Astrocyte (in vitro differentiated cells and primary cell): ENCODE results near the gene C19orf25. TPM values are rescaled to one million over a fixed set of nuclear protein-coding genes. Genes with fewer than 3 reads are reported as not detected.

ENCODE experiments used
- DNase-seq: peaks from one replicate; pipeline ENCODE4 v3.0.0-alpha.2; 2010; ENCODE audit warnings: low read depth
- FAIRE-seq: peaks from 2 replicates; lab custom pipeline; 2011; peaks lifted over from hg19 to GRCh38; lab: Jason Lieb, UNC
- H2AFZ ChIP-seq: 2 replicates; pipeline ENCODE4 v1.6.0; 2012; ENCODE audit warnings: low read depth, low read length, inconsistent platforms
- H3K27ac ChIP-seq: 2 replicates; pipeline ENCODE4 v1.5.1; 2011; ENCODE audit warnings: low read depth, low read length, inconsistent platforms
- H3K27me3 ChIP-seq: 2 replicates; pipeline ENCODE4 v1.6.0; 2011; ENCODE audit warnings: low read length, inconsistent platforms; ENCODE audit not compliant: insufficient read depth
- H3K36me3 ChIP-seq: 2 replicates; pipeline ENCODE4 v1.5.1; 2011; ENCODE audit warnings: low read length, inconsistent platforms; ENCODE audit not compliant: insufficient read depth
- H3K4me1 ChIP-seq: 2 replicates; pipeline ENCODE4 v1.5.1; 2011; ENCODE audit warnings: low read length, inconsistent platforms; ENCODE audit not compliant: insufficient read depth
- H3K4me2 ChIP-seq: 2 replicates; pipeline ENCODE4 v1.6.0; 2012; ENCODE audit warnings: low read length, inconsistent platforms
- H3K4me3 ChIP-seq: 2 replicates; pipeline ENCODE4 v1.5.1; 2011; ENCODE audit warnings: low read depth, mild to moderate bottlenecking, low read length, inconsistent platforms; ENCODE audit not compliant: insufficient read depth
- H3K79me2 ChIP-seq: 2 replicates; pipeline ENCODE4 v1.6.0; 2012; ENCODE audit warnings: mild to moderate bottlenecking, low read length, inconsistent platforms; ENCODE audit not compliant: insufficient read depth
- H3K9ac ChIP-seq: 2 replicates; pipeline ENCODE4 v1.6.0; 2012; ENCODE audit warnings: mild to moderate bottlenecking, low read length, inconsistent platforms
- H3K9me3 ChIP-seq: 2 replicates; pipeline ENCODE4 v1.5.1; 2012; ENCODE audit warnings: low read depth, mild to moderate bottlenecking, low read length, inconsistent platforms; ENCODE audit not compliant: insufficient read depth
- H4K20me1 ChIP-seq: 2 replicates; pipeline ENCODE4 v1.6.0; 2012; ENCODE audit warnings: low read length, inconsistent platforms; ENCODE audit not compliant: insufficient read depth
- H3K27ac Mint-ChIP-seq: one replicate; pipeline ENCODE4 v1.8.0; 2021; ENCODE audit warnings: mild to moderate bottlenecking, mixed read lengths; ENCODE audit not compliant: unreplicated experiment
- H3K27me3 Mint-ChIP-seq: one replicate; pipeline ENCODE4 v1.8.0; 2021; ENCODE audit warnings: low read depth, mixed read lengths; ENCODE audit not compliant: unreplicated experiment
- H3K36me3 Mint-ChIP-seq: one replicate; pipeline ENCODE4 v1.8.0; 2021; ENCODE audit warnings: low read depth, mixed read lengths; ENCODE audit not compliant: unreplicated experiment
- H3K4me1 Mint-ChIP-seq: one replicate; pipeline ENCODE4 v1.8.0; 2021; ENCODE audit warnings: low read depth, mixed read lengths; ENCODE audit not compliant: unreplicated experiment
- H3K4me3 Mint-ChIP-seq: one replicate; pipeline ENCODE4 v1.8.0; 2021; ENCODE audit warnings: mild to moderate bottlenecking, moderate library complexity, mixed read lengths; ENCODE audit not compliant: unreplicated experiment
- H3K9me3 Mint-ChIP-seq: one replicate; pipeline ENCODE4 v1.8.0; 2021; ENCODE audit warnings: mild to moderate bottlenecking, mixed read lengths; ENCODE audit not compliant: unreplicated experiment
- CTCF ChIP-seq: IDR thresholded peaks from 2 replicates; pipeline ENCODE4 v1.5.1; 2011; ENCODE audit warnings: low read depth, mild to moderate bottlenecking, inconsistent platforms, low read length, moderate library complexity; ENCODE audit not compliant: insufficient read depth
- EZH2 ChIP-seq: IDR thresholded peaks from 2 replicates; pipeline ENCODE4 v1.6.1; 2012; ENCODE audit warnings: mild to moderate bottlenecking, low read length, inconsistent platforms; ENCODE audit not compliant: insufficient read depth
- total RNA-seq: library from RNA; stranded (reverse); gene quantifications from 2 replicates; pipeline ENCODE4 v1.2.1, GENCODE V29; 2021

The C19orf25 gene
- total RNA-seq, 1 donor from 2014 or later: 32.4 TPM

DNA sequence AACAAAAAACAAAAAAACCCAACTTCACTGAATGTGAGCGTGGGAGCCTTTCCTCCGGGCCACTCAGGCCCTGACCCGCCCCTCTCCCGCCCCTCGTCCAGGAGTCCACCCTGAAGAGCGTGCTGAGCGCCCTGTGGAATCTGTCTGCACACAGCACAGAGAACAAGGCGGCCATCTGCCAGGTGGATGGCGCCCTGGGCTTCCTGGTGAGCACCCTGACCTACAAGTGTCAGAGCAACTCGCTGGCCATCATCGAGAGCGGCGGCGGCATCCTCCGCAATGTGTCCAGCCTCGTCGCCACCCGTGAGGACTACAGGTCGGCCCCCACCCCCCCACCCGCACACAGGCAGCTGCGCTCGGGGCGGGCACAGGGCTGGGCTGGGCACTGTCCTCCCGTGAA is 17.2 kb downstream of the C19orf25 start:
- H3K27ac Mint-ChIP-seq: no peak overlapping the region
- H3K27me3 Mint-ChIP-seq: peaks cover 16% of the 10 kb centered on the region
- H3K9me3 Mint-ChIP-seq: no peaks in the 10 kb centered on the region

DNA sequence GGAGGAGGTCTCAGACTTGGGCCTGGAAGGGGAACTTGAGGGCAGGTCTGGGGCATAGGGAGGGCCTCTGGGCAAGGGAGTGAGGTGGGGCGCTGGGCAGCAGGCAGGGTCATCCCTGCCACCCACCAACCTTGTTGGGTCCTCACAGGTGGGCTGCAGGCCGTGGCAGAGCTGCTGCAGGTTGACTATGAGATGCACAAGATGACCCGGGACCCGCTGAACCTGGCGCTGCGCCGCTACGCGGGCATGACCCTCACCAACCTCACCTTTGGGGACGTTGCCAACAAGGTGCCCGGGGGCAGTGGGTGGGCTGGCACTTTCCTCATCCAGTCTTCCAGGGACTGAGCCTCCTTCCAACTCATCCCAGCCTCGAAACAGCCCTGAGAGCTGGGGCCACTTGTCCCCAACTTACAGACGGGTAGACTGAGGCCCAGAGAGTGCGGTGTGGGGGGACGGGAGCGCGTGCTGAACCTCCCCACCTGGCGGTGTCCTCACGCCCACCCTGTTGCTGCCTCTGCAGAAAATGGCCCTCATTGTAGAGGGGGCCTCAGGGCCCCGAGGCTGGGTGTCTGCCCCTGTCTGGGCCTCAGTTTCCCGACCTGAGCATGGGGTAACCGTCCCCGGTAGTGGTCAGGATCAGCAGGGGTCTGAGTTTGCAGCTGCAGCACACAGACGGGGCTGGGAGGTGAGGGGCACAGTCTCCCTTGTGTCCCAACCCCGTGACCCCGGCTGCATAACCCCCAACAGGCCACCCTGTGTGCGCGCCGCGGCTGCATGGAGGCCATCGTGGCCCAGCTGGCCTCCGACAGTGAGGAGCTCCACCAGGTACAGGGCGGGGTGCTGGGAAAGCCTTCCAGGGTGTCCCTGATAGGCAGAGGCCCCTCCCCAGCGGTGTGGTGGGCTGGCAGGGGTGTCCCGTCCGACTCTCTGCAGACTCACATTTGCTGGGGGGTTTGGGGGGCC is 18.7 kb downstream of the C19orf25 start:
- DNase-seq (no peak), FAIRE-seq (no peak)
- H3K27me3 Mint-ChIP-seq: peaks cover 16% of the 10 kb centered on the region
- no peak overlapping the region for H3K4me3 ChIP-seq
- H3K9ac ChIP-seq: no peak overlapping the region
- H4K20me1 ChIP-seq: no peaks in the 10 kb centered on the region
- H3K4me1 Mint-ChIP-seq: no peaks in the 10 kb centered on the region
- H2AFZ ChIP-seq: no peak overlapping the region
- H3K27me3 ChIP-seq: peaks cover 2% of the 10 kb centered on the region
- no peak overlapping the region for H3K27ac Mint-ChIP-seq
- TF ChIP-seq CTCF: no peak
- TF ChIP-seq EZH2: no peak
- H3K9me3 ChIP-seq: no peaks in the 10 kb centered on the region
- H3K4me1 ChIP-seq: no peaks in the 10 kb centered on the region
- no peaks in the 10 kb centered on the region for H3K9me3 Mint-ChIP-seq
- no peak overlapping the region for H3K4me2 ChIP-seq
- H3K36me3 ChIP-seq: no peaks in the 10 kb centered on the region
- H3K36me3 Mint-ChIP-seq: peaks cover 9% of the 10 kb centered on the region
- no peak overlapping the region for H3K4me3 Mint-ChIP-seq
- H3K79me2 ChIP-seq: no peaks in the 10 kb centered on the region
- H3K27ac ChIP-seq: no peak overlapping the region

More for the DNA sequence above, 17.2 kb downstream of the C19orf25 start:
- Histone ChIP-seq H3K4me2 (no peak overlapping the region), H3K9ac (no peak overlapping the region), H3K36me3 (no peaks in the 10 kb centered on the region), H3K9me3 (no peaks in the 10 kb centered on the region), H3K4me3 (no peak overlapping the region), H3K27me3 (peaks cover 2% of the 10 kb centered on the region), H3K27ac (no peak overlapping the region), H3K4me1 (no peaks in the 10 kb centered on the region), H3K79me2 (no peaks in the 10 kb centered on the region), H2AFZ (no peak overlapping the region), H4K20me1 (no peaks in the 10 kb centered on the region)
- DNase-seq: no peak
- no peak overlapping the region for H3K4me3 Mint-ChIP-seq
- H3K4me1 Mint-ChIP-seq: no peaks in the 10 kb centered on the region
- no peak for TF ChIP-seq EZH2
- H3K36me3 Mint-ChIP-seq: peaks cover 6% of the 10 kb centered on the region
- no peak for FAIRE-seq

DNA sequence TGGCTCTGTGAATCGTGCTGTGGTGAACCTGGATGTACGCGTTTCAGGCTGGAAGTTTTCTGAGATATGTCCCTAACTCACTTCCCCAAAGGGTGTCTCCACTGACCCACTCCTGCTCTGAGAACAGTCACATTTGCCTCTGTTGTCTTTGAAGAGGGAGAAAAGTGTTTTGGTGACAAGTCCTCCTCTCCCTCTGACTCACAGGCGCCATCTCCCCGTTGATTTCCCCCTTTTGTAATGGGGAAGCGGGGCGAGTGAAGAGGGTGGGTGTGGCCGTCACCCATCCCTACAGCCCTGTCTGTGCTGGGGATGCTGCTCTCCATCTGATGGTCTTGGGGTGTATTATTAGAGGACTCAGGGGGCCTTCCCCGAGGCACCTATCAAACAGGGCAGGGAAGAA is 19.5 kb downstream of the C19orf25 start:
- Histone ChIP-seq H3K9me3 (no peaks in the 10 kb centered on the region), H3K4me1 (no peaks in the 10 kb centered on the region), H3K79me2 (no peaks in the 10 kb centered on the region), H3K27ac (no peak overlapping the region), H3K9ac (no peak overlapping the region), H2AFZ (no peak overlapping the region), H4K20me1 (no peaks in the 10 kb centered on the region), H3K27me3 (peaks cover 2% of the 10 kb centered on the region), H3K4me3 (no peak overlapping the region), H3K36me3 (no peaks in the 10 kb centered on the region), H3K4me2 (no peak overlapping the region)
- Mint-ChIP-seq H3K4me3 (no peak overlapping the region), H3K27ac (no peak overlapping the region), H3K4me1 (no peaks in the 10 kb centered on the region), H3K9me3 (no peaks in the 10 kb centered on the region), H3K27me3 (peaks cover 16% of the 10 kb centered on the region), H3K36me3 (peaks cover 9% of the 10 kb centered on the region)
- TF ChIP-seq CTCF (no peak), EZH2 (no peak)
- FAIRE-seq (no peak), DNase-seq (no peak)
